HFF-Myc (cell line): Measurements from ENCODE around the gene PHPT1.
"Not testable (repeated sequence)": the region's sequence is repeated elsewhere in the genome, so short reads cannot be mapped to it uniquely, and the experiment has no call there.

ENCODE experiments used
- DNase-seq: peaks from one replicate; pipeline ENCODE4 v3.0.0-alpha.2; 2011; ENCODE audit warnings: low read depth; ENCODE audit errors: extremely low read depth
- H3K4me3 ChIP-seq: replicated peaks from 2 replicates; pipeline ENCODE4 v1.5.1; 2011; ENCODE audit warnings: low read depth, mild to moderate bottlenecking, control low read depth, low read length
- TF ChIP-seq, protein P1 (sequence below): IDR thresholded peaks from 2 replicates; pipeline ENCODE4 v1.5.1; 2012; ENCODE audit warnings: mild to moderate bottlenecking, low read depth, low read length, control low read depth; ENCODE audit errors: missing control alignments

Gene PHPT1

DNA sequence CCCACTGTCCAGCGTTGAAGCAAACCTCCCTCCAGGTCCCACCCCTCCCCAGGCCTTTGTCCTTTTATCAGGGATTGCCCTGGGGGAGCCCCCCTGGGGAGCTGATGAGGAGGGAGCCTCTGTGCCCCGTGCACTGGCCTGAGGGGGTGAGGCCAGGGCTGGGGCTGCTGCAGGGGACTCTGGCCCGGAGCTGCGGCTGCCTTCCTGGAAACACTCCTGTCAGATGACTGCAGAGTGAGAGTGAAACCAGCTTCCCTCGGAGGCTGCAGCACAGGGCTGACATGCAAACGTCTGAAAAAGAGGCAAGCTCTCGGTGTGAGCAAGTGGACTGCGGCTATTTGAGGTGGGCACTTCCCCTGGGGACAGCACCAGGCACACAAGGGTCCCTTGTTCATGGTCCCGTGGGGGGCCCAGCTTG, 32.5 kb downstream of the PHPT1 start:
- H3K4me3 ChIP-seq: no peak overlapping the region
- no peak for DNase-seq
- TF ChIP-seq, protein P1, sequence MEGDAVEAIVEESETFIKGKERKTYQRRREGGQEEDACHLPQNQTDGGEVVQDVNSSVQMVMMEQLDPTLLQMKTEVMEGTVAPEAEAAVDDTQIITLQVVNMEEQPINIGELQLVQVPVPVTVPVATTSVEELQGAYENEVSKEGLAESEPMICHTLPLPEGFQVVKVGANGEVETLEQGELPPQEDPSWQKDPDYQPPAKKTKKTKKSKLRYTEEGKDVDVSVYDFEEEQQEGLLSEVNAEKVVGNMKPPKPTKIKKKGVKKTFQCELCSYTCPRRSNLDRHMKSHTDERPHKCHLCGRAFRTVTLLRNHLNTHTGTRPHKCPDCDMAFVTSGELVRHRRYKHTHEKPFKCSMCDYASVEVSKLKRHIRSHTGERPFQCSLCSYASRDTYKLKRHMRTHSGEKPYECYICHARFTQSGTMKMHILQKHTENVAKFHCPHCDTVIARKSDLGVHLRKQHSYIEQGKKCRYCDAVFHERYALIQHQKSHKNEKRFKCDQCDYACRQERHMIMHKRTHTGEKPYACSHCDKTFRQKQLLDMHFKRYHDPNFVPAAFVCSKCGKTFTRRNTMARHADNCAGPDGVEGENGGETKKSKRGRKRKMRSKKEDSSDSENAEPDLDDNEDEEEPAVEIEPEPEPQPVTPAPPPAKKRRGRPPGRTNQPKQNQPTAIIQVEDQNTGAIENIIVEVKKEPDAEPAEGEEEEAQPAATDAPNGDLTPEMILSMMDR: no peak

DNA sequence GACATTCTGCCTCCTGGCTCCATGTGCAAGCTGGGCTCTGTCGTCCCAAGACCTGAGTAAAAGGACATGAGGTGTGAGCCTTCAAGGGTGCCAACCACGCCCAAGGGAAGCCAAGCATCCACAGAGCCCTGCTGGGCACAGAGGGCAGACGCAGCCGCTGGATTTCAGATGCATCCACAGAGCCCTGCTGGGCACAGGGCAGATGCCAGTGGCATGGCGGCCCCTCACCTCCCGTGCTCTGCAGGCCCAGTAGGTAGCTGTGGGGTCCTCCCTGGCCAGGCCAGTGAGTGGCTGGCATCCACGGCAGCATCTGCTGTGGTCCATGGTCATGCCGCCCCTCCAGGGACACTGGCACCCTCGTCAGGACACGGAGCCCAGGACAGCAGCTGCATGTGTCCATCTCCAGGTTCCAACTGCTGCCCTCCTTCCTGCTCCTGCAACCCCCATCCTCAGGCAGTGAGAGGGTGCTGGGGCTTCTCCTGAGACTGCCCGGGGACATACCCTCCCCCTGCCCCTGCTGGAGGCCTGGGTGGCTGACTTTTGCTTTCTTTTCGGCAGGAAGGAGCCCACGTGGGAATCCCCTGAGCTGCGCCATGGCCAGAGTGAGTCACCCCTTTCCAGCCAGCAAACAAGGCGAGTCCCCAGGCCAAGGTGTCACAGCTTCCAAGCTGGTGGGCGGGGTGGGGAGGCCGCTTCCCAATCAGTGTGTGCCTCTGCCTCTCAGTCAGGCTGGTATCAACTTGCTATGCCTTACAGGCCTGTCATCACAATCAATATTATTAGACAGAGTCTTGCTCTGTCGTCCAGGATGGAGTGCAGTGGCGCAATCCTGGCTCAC, 33.1 kb downstream of the PHPT1 start:
- no peak overlapping the region for H3K4me3 ChIP-seq
- peak; percentile 50 for DNase-seq

DNA sequence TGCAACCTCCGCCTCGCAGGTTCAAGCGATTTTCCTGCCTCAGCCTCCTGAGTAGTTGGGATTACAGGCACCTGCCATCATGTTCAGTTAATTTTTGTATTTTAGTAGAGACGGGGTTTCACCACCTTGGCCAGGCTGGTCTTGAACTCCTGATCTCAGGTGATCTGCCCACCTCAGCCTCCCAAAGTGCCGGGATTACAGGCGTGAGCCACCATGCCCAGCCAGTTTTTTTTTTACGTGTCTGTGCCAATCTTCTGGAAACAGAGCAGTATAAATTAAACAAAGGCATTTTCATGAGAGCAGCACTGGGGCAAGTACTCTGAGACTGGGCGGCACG, 33.7 kb downstream of the PHPT1 start:
- DNase-seq, H3K4me3 ChIP-seq: not testable (repeated sequence)

More for the DNA sequence above, 33.1 kb downstream of the PHPT1 start:
- TF ChIP-seq, protein P1: no peak

DNA sequence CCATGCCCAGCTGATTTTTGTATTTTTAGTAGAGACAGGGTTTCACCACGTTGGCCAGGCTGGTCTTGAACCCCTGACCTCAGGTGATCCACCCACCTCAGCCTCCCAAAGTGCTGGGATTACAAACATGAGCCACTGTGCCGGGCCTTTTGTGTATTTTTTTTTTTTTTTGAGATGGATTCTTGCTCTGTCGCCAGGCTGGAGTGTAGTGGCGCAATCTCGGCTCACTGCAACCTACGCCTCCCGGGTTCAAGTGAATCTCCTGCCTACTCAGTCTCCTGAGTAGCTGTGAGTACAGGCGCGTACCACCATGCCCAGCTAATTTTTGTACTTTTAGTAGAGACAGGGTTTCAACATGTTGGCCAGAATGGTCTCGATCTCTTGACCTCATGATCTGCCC, 34.5 kb downstream of the PHPT1 start:
- not testable (repeated sequence) for H3K4me3 ChIP-seq, DNase-seq

DNA sequence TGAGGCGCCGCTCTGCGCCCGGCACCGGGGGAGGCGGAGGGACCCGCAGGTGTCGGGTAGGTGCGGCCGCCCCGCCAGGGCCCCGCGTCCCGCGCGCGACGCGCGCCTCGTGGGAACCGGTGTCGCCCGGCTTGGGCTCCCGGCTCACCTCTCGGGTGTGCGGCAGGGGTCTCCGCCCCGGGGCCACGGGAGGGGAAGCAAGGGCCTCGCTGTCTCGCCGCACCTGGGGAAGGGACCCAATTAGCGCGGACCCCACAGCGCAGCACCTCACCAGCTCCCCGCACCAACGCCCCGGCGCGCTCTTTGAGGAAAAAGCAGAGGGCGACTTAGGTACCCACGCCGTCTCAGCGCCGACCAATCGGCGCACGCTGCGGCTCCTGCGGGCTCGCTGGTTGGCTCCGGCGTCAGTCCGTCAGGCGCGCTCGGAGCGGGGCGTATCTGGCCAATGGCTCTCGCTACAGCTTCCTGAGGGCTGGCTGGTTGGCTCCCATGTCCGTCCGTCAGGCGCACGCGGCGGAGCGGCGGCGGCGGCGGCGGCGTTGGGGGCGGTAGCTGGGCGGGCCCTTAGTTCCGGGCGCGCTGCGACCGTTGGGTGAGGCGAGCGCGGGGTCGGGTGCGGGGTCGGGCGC, 36.9 kb downstream of the PHPT1 start, which contains the start of gene TRAF2:
TRAF2 (plus strand) TSS at position 567 of the 629 bp plus-strand sequence. CDS start 12,225 bp downstream, outside the sequence.
- peak within 1 kb of the TSS; percentile 90 for H3K4me3 ChIP-seq
- TF ChIP-seq, protein P1: no peak
- peak; percentile 92 for DNase-seq

DNA sequence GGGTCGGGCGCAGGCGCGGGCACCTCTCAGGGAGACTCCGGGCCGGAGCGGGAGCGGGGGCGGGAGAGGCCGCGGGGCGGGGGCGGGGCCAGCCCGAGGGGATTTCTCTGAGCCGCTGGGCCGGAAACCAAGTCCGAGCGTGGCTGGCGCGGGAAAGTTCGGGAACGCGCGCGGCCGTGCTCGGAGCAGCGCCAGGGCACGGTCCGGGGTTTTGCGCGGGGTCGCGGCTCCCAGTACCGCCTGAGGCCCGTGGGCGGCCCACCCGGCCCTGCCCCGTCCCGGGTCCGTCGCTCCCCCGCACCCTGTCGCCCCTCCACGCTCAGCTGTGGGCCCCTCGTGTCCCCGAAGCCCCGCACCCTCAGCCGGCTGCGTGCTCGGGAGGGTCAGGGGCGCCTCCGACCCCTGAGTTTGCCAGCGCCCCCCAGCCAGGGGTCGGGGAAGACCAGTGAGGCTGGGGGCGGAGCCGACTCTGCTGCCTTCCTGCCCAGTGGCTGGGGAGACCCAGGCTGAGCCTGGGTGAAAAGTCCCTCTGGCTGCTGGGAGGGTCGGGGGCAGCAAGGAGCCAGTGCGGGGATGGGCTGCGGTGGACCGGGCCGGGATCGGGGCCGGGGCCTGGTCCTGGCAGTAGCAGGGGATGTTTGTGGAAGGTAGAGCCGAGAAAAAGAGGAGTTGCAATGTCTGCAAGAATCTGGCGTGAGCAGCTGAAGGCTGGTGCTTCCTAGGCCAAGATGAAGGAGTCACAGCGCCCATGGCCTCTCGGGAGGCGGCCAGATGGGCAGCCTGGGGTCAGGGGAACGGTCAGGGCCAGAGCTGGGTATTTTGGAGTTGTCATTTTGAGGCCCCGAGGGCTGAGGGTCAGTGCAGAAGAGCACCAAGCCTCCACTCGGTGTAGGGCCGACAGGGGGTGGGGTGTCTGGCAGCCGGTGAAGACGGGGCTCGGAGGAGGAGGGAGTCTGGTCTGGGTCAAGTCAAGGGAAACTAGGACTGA, 37.7 kb downstream of the PHPT1 start:
- DNase-seq: no peak
- H3K4me3 ChIP-seq: peak overlapping the region; percentile 90
- TF ChIP-seq, protein P1: no peak

DNA sequence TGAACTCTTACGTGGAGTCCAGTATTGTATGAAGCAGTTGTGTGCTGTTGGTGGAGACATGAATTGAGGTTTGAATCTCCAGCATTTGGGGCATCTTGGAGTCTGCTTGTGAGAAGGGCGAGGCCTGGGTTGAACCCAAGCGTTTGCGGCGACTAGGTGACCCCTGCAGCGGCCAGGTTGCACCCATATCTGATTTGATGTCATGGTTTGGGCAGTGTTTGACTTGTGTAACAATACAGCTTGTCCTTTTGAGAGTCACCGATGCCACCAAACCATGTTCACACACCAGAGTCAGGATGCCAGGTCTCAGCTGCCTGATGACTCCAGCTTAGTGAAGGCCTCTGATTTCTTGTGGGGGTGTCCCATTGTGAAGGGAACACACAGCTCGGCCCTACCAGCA, 39.2 kb downstream of the PHPT1 start:
- TF ChIP-seq, protein P1: no peak
- no peak overlapping the region for H3K4me3 ChIP-seq
- no peak for DNase-seq
